Parathyroid adenoma (tissue), 2 donors: Measurements from ENCODE around the gene BCLAF3.

Experiments
- H2AFZ ChIP-seq: fragments of 300-600 bp; sonication (generic); one replicate; pipeline ENCODE4 v1.7.0; 2017; ENCODE audit warnings: antibody characterized with exemption, mild to moderate bottlenecking
- H3K27ac ChIP-seq: fragments of 300-600 bp; sonication (generic); one replicate; pipeline ENCODE4 v1.7.0; 2017
- H3K27me3 ChIP-seq: fragments of 300-600 bp; sonication (generic); one replicate; pipeline ENCODE4 v1.7.0; 2017; ENCODE audit warnings: low read length; ENCODE audit not compliant: control insufficient read depth, insufficient read depth
- H3K36me3 ChIP-seq: fragments of 300-600 bp; sonication (generic); one replicate; pipeline ENCODE4 v1.7.0; 2017; ENCODE audit warnings: low read length; ENCODE audit not compliant: control insufficient read depth, insufficient read depth
- H3K4me1 ChIP-seq: fragments of 300-600 bp; sonication (generic); one replicate; pipeline ENCODE4 v1.7.0; 2017; ENCODE audit warnings: control low read depth
- H3K4me2 ChIP-seq: fragments of 300-600 bp; sonication (generic); one replicate; pipeline ENCODE4 v1.7.0; 2017; ENCODE audit warnings: low read length
- H3K4me3 ChIP-seq: fragments of 300-600 bp; sonication (generic); one replicate; pipeline ENCODE4 v1.7.0; 2017; ENCODE audit warnings: low read depth, low read length
- H3K79me2 ChIP-seq: fragments of 300-600 bp; sonication (generic); one replicate; pipeline ENCODE4 v1.7.0; 2017; ENCODE audit warnings: control low read depth
- H3K9ac ChIP-seq: fragments of 300-600 bp; sonication (generic); one replicate; pipeline ENCODE4 v1.7.0; 2017; ENCODE audit warnings: mild to moderate bottlenecking
- H3K9me3 ChIP-seq: fragments of 300-600 bp; sonication (generic); one replicate; pipeline ENCODE4 v1.7.0; 2017; ENCODE audit warnings: low read length; ENCODE audit not compliant: control insufficient read depth
- CTCF ChIP-seq: fragments of 300-600 bp; sonication (generic); IDR thresholded peaks from one replicate; pipeline ENCODE4 v1.7.0; 2017; ENCODE audit warnings: antibody characterized with exemption, mild to moderate bottlenecking
- donor health status: primary hyperparathyroidism.

Gene BCLAF3

DNA sequence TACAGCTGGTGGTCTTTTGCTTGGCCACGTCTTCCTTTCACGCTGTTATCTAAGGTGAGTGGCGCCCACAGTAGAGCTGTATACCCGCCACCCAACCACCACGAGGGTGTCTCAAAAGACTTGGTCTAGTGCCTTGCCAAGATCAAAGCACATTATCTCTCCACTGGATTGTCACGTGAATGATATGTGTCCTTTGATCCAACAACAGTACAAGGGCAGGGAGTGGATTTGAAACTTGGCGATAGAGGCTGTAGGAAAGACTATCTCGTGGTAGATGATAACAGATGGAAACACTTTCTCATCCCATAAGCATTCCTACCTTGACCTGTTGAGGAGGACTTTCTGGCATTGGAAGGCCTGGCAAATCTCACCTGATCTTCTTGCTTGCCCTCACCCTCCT, 37.7 kb upstream of the BCLAF3 start:
- H3K27ac ChIP-seq = no peak overlapping the region
- H3K9me3 ChIP-seq = no peaks in the 10 kb centered on the region
- H3K79me2 ChIP-seq = no peaks in the 10 kb centered on the region
- no peak overlapping the region for H3K4me3 ChIP-seq
- no peak overlapping the region for H3K9ac ChIP-seq
- H3K4me2 ChIP-seq = no peak overlapping the region
- no peak for TF ChIP-seq CTCF
- no peak overlapping the region for H2AFZ ChIP-seq
- no peaks in the 10 kb centered on the region for H3K27me3 ChIP-seq
- H3K36me3 ChIP-seq = no peaks in the 10 kb centered on the region
- peaks cover 3% of the 10 kb centered on the region for H3K4me1 ChIP-seq

GRCh38 chrX:20026278-20026677, 35.4 kb upstream of the BCLAF3 start:
- H3K9me3 ChIP-seq = no peaks in the 10 kb centered on the region
- H3K27ac ChIP-seq = no peak overlapping the region
- no peak overlapping the region for H3K4me3 ChIP-seq
- H3K36me3 ChIP-seq = no peaks in the 10 kb centered on the region
- no peak overlapping the region for H3K4me2 ChIP-seq
- no peaks in the 10 kb centered on the region for H3K79me2 ChIP-seq
- H3K9ac ChIP-seq = no peak overlapping the region
- H3K27me3 ChIP-seq = no peaks in the 10 kb centered on the region
- no peak overlapping the region for H2AFZ ChIP-seq
- peaks cover 3% of the 10 kb centered on the region for H3K4me1 ChIP-seq
- TF ChIP-seq CTCF = no peak

GRCh38 chrX:20019672-20020365, 29.0 kb upstream of the BCLAF3 start:
- Histone ChIP-seq H3K27me3 (no peaks in the 10 kb centered on the region), H3K4me3 (no peak overlapping the region)

DNA sequence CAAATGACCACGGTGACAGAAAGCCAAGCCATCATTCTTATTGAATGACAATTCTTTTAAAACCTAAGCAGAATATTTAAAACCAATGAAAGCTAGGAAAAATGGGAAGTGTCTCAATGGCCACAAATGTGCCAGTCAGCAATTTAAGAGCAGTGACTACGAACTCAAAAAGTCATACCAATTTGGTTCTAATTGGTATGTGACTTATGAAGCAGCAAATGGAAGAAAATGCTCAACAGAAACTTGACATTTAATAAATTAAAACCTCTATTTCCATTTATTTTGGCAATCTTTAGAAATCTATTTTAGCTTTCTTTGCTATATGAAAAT, 25.7 kb upstream of the BCLAF3 start:
- Histone ChIP-seq H3K4me1 (no peaks in the 10 kb centered on the region), H3K9me3 (no peaks in the 10 kb centered on the region), H3K9ac (no peak overlapping the region), H3K36me3 (no peaks in the 10 kb centered on the region), H3K79me2 (no peaks in the 10 kb centered on the region), H3K27me3 (no peaks in the 10 kb centered on the region), H2AFZ (no peak overlapping the region), H3K4me2 (no peak overlapping the region), H3K4me3 (no peak overlapping the region), H3K27ac (no peak overlapping the region)
- no peak for TF ChIP-seq CTCF

More at GRCh38 chrX:20019672-20020365, 29.0 kb upstream of the BCLAF3 start:
- Histone ChIP-seq H3K4me1 (no peaks in the 10 kb centered on the region), H3K9ac (no peak overlapping the region), H3K79me2 (no peaks in the 10 kb centered on the region), H3K4me2 (no peak overlapping the region), H3K9me3 (no peaks in the 10 kb centered on the region), H2AFZ (no peak overlapping the region), H3K36me3 (no peaks in the 10 kb centered on the region), H3K27ac (no peak overlapping the region)
- TF ChIP-seq CTCF = no peak

DNA sequence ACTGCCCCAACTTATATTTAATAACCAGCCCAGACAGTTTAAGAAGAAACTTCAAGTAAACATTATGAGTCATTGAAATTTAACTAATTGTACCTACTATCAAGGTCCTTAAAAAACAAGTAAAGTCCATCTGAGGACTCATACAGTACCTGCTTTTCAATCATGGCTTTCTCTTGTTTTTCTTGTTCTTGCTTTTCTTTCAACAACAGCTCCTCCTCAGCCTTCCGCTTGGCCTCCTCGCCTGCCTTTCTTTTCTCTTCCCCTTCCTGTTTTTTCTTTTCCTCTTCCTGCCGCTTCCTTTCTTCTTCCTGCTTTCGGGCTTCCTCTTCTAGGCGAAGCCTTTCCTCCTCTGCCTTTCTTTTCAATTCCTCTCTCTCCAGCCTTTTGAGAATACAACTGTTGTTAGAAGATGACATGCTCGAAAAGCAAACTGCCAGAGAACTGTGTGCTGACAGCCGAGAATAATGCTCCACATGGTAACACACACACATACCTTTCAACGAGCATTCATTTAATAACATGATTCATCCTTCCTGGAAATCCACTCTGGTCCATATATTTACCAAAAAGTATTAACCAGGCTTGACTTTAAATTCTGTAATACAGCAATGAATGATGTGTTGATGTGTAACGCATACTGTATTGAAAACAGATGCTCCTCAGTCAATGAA, 25.2 kb upstream of the BCLAF3 start:
- H3K27me3 ChIP-seq = no peaks in the 10 kb centered on the region
- no peak overlapping the region for H3K9ac ChIP-seq
- no peaks in the 10 kb centered on the region for H3K9me3 ChIP-seq
- H3K4me1 ChIP-seq = no peaks in the 10 kb centered on the region
- no peak overlapping the region for H3K27ac ChIP-seq
- TF ChIP-seq CTCF = no peak
- H3K4me3 ChIP-seq = no peak overlapping the region
- H3K36me3 ChIP-seq = no peaks in the 10 kb centered on the region
- H3K4me2 ChIP-seq = no peak overlapping the region
- no peaks in the 10 kb centered on the region for H3K79me2 ChIP-seq
- no peak overlapping the region for H2AFZ ChIP-seq
